Measurements from ENCODE around the gene MMP21. TPM values are rescaled to one million over a fixed set of nuclear protein-coding genes. Genes with fewer than 3 reads are reported as not detected.

MMP21 gene
- total and polyA plus RNA-seq, 2 of the 13 experiments (the other 11 are each of a cell fraction or from before 2014, with no cell fraction given): not detected

GRCh38 chr10:125822878-125823662, 47.4 kb upstream of the MMP21 start, which contains the start of the genes BCCIP and UROS (continued):
- TF ChIP-seq NCOR1 (IDR thresholded peaks at IDR 0.05; ENCODE audit: borderline replicate concordance, low read length) (no peak), CENPBD1 (CRISPR knock-in tag; IDR thresholded peaks at IDR 0.05; ENCODE audit: borderline replicate concordance, low read depth) (no peak), SRY (CRISPR knock-in tag; IDR thresholded peaks at IDR 0.05) (peak; percentile 57; the same call in 1 of the 2 replicates), ZNF382 (CRISPR knock-in tag; IDR thresholded peaks at IDR 0.05; ENCODE audit: borderline replicate concordance) (no peak), MTA1 (CRISPR knock-in tag; IDR thresholded peaks at IDR 0.05; ENCODE audit: borderline replicate concordance) (no peak), STAT6 (CRISPR knock-in tag; IDR thresholded peaks at IDR 0.05; ENCODE audit: borderline replicate concordance) (no peak), ZFX (CRISPR knock-in tag; IDR thresholded peaks at IDR 0.05; ENCODE audit: low read depth) (peak; percentile 91), ARID5B (CRISPR knock-in tag; IDR thresholded peaks at IDR 0.05) (no peak), SOX5 (CRISPR knock-in tag; IDR thresholded peaks at IDR 0.05; ENCODE audit: borderline replicate concordance) (no peak), WIZ (CRISPR knock-in tag; IDR thresholded peaks at IDR 0.05) (no peak; the same call in 1 of the 2 replicates), JUN (CRISPR knock-in tag; IDR thresholded peaks at IDR 0.05) (no peak), ZNF609 (CRISPR knock-in tag; IDR thresholded peaks at IDR 0.05; ENCODE audit: borderline replicate concordance) (no peak), ZNF782 (CRISPR knock-in tag; IDR thresholded peaks at IDR 0.05; ENCODE audit: borderline replicate concordance) (no peak), NBN (conservative IDR thresholded peaks at IDR 0.05) (no peak), ZNF33B (CRISPR knock-in tag; IDR thresholded peaks at IDR 0.05) (peak; percentile 32; the same call in 1 of the 2 replicates), ZNF878 (CRISPR knock-in tag; IDR thresholded peaks at IDR 0.05) (no peak), KDM5B (CRISPR knock-in tag; IDR thresholded peaks at IDR 0.05; ENCODE audit: borderline replicate concordance) (peak; percentile 49; the same call in 1 of the 2 replicates)
